Gastroesophageal sphincter (tissue), 3 donors: Measurements from ENCODE around the gene KAZALD1.

Source experiments
- CTCF ChIP-seq, 4 experiments: fragments of 200-600 bp in 2 of 4; fragments of 450-650 bp in 2 of 4; sonication (generic) in 1 of 4; IDR thresholded peaks; one replicate each; pipeline ENCODE4 v1.5.1; 2017 to 2019; ENCODE audit warnings: antibody characterized with exemption in 4 of 4, mild to moderate bottlenecking in 2 of 4, moderate library complexity in 2 of 4
- EP300 ChIP-seq: sonication (generic); formaldehyde crosslinking; IDR thresholded peaks from one replicate; pipeline ENCODE4 v1.6.1; 2017; ENCODE audit warnings: antibody characterized with exemption, mild to moderate bottlenecking
- POLR2A ChIP-seq, 2 donors: fragments of 450-650 bp; IDR thresholded peaks; one replicate each; pipeline ENCODE4 v1.6.1; 2017; ENCODE audit warnings: antibody characterized with exemption in 2 of 2, mild to moderate bottlenecking in 2 of 2, moderate library complexity in 1 of 2
- POLR2AphosphoS5 ChIP-seq: sonication (generic); formaldehyde crosslinking; IDR thresholded peaks from one replicate; pipeline ENCODE4 v1.6.1; 2017; ENCODE audit warnings: antibody characterized with exemption

GRCh38 chr10:101054876-101055275, 6.9 kb upstream of the KAZALD1 start:
- TF ChIP-seq CTCF (IDR thresholded peaks at IDR 0.05) (no peak), EP300 (no peak), POLR2A (IDR thresholded peaks at IDR 0.05) (no peak), POLR2AphosphoS5 (no peak)
